ENCODE measurements around the gene GOLGA3.

DNA sequence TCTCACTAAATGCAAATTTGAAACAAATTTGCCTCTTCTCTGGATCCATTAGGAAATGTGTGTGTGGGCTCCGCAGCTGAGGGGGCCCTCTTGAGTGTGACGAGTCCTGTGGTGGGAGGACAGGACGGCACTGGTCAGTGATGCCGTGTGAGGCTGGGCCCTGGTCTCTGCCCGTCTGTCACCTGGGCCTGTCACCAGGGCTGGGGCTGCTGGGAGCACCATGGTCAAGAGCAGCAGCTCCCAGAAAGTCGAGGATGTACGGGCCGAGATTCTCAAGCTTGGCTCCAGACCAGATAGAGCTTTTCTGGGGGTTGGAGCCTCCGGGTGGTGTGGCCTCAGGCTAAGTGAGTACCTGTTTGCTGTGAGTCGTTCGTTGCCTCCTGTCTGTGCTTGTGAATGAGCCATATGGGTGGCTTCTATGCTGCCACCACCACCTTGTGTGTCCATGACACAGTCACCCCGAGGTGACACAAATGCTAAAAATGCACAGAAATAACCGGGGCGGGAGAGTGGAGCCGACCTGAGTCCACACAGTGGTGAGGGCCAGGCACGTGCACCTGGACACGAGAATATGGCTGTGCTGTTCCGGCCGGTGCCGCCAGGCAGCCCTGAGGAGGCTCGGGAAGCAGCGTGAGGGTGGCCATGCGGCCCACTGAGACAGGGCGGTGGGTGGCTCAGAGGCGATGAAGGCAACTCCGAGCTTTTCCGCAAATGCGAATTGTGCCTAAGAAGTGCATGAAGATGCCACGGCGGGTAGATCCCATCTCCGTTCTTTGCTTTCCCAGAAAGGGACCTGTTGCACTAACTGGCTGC, 109.3 kb downstream of the GOLGA3 start:
- TF ChIP-seq POLR2A (IDR thresholded peaks at IDR 0.05), result no peak
- TF ChIP-seq, protein P1, sequence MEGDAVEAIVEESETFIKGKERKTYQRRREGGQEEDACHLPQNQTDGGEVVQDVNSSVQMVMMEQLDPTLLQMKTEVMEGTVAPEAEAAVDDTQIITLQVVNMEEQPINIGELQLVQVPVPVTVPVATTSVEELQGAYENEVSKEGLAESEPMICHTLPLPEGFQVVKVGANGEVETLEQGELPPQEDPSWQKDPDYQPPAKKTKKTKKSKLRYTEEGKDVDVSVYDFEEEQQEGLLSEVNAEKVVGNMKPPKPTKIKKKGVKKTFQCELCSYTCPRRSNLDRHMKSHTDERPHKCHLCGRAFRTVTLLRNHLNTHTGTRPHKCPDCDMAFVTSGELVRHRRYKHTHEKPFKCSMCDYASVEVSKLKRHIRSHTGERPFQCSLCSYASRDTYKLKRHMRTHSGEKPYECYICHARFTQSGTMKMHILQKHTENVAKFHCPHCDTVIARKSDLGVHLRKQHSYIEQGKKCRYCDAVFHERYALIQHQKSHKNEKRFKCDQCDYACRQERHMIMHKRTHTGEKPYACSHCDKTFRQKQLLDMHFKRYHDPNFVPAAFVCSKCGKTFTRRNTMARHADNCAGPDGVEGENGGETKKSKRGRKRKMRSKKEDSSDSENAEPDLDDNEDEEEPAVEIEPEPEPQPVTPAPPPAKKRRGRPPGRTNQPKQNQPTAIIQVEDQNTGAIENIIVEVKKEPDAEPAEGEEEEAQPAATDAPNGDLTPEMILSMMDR (IDR thresholded peaks at IDR 0.05), result no peak

All from esophagus squamous epithelium (tissue), 4 donors.